GM18873 (cell line): ENCODE measurements around the gene FAM186B.
"Not testable (repeated sequence)": the region's sequence is repeated elsewhere in the genome, so short reads cannot be mapped to it uniquely, and the experiment has no call there.

ENCODE experiments used
- ATAC-seq: cut with Tn5 transposase; IDR thresholded peaks from one replicate; pipeline ENCODE4 v1.9.1; 2021; ENCODE audit warnings: mild to moderate bottlenecking, moderate library complexity, moderate number of reproducible peaks; ENCODE audit not compliant: unreplicated experiment, low FRiP score

Gene FAM186B, protein sequence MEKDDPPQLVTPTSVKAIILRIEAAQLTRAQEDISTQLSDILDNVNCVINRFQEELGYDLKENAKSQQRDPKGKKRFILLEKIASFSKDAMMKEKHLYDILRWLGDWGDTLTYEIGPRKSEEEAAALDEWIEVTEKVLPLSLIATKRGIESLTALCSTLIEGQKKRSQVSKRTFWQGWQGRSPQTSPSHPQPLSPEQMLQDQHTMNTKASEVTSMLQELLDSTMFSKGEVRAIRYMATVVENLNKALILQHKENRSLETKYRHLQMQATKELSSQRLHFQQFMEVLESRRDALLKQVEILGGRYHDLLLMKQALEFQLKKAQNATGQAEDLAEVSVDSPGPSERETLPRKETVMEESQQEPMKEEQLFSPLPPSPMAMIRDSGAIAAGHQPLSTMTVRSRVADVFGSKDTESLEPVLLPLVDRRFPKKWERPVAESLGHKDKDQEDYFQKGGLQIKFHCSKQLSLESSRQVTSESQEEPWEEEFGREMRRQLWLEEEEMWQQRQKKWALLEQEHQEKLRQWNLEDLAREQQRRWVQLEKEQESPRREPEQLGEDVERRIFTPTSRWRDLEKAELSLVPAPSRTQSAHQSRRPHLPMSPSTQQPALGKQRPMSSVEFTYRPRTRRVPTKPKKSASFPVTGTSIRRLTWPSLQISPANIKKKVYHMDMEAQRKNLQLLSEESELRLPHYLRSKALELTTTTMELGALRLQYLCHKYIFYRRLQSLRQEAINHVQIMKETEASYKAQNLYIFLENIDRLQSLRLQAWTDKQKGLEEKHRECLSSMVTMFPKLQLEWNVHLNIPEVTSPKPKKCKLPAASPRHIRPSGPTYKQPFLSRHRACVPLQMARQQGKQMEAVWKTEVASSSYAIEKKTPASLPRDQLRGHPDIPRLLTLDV

DNA sequence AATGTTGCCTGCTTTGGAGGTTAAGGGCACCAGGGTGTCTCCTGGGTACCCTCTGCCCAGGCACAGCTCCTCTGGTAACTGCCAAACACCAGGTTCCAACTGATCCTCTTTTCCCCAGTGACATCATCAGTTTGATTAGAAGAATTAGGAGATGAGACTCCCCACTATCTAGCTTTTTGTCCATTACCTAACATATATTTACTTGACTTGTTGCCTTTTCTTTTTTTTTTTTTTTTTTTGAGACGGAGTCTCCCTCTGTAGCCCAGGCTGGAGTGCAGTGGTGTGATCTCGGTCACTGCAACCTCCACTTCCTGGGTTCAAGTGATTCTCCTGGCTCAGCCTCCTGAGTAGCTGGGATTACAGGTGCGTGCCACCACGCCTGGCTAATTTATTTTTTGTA lies at the start of gene FAM186B:
FAM186B (minus strand) TSS at position 101 of the 400 bp plus-strand sequence. CDS start 162 bp downstream, outside the sequence.
- ATAC-seq, result not testable (repeated sequence)

DNA sequence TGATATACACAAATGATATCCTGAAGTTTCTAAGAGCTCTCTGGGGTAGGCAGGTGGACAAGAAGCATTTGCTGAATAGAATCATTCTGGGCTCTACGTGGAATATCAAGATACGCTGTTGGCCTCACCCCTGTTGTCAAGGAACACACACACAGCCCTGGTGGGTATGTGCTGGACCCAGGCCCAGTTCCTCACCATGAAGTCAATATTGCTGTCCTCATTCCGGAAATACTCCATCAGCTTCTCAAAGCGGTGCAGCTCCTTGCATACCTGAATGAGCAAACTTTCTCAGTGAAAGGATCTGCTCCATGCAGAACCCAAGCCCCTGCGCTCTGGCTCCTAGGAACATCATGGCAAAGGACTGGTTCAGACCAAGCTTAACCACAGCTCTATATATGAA lies 49.3 kb upstream of the FAM186B start:
- ATAC-seq, result no peak

DNA sequence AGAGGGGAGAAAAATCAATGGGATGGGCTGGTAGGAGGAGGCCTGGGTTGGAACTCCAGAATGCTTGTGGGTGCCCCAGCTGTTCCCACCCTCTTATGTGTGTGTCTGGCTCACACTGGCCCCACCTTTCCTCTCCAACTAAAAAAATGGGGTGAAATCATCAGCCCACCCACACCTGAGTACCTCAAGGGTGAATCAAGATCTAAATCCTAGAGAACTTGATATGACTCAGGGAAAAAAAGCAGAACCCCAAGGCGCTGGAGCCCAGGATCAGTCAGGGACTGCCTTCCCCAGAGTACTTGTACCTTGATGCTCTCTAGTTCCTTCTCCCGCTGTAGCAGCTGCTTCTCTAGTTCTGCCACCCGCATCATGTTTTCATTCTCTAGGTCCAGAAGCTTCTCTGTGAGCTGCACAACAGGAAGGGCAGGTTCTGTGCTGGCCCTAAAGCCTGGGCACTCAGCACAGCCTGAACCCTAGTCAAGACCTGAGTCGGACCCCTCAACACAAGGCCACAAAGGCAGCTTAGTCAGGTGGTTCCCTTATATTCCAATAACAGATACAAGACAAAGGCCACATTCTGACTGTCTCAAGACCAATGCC lies 47.6 kb upstream of the FAM186B start:
- no peak for ATAC-seq

DNA sequence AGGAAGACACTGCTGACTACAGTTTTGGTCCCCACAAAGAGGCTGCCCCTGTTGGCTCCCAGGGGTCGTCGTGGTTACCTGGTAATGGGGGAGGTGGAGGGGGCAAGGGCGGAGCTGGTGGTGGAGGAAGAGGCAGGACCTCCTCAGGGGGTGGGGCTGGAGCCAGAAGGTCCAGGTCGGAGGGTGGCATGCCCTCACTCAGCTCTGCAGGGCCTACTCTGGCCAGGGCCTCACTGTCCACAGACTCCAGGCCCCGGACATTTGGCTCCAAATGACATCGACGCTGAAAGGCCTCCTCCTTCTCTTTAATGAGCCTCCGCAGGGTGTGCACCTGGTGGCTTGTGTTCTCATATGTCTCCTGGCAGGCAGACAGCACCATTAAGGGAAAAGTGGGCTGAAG lies 46.4 kb upstream of the FAM186B start:
- ATAC-seq, result no peak

DNA sequence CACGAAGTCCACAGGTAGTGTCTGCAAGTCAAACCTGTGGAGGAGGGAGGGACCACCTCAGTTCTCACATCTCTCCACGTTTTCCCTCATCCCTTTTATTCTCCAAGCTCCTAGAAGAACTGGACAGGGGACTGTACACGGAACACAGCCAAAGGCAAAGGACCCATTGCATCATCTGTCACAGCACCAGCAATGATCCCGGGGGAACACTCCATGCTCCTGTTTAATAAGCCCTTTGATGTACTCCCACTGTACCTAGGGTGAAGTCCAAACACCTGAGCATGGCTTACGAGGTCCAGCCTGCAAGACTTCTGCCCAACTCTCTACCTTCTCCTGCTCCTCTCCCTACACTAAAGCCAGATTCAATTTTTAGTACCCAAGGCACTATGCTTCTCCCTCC lies 44.5 kb upstream of the FAM186B start:
- no peak for ATAC-seq

DNA sequence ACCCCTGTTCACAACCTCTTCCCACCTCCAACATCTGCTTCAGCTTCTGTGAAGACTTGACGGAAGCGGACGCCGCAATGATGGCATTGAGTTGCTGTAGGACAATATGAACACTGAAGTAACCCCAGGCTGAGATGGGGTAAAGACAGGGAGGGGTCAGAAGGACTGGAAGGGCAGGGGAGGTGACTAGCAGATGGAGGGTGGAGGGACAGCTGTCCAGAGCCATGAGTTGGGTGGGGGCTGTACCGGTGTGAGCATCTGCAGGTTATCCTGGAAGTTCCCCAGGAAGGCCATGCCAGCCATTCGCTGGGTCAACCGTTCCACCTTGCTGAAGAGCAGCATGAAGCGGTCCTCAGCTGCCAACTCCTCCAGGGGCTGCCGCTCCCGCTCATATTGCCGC lies 44.0 kb upstream of the FAM186B start:
- no peak for ATAC-seq

DNA sequence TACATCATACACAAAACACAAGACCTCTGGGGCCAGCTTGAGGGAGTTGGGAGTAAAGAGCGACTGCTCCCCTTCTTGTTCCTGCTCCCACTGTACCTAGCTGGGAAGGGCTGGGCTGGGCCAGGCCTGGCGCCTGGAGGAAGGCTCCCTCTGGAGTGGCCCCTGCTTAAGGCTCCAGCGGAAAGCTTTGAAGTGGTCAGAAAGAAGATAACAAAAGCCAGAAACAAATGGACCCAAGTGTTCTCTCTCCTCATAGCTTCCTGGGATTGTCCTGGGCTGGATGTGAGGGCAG lies 43.2 kb upstream of the FAM186B start:
- ATAC-seq, result no peak

DNA sequence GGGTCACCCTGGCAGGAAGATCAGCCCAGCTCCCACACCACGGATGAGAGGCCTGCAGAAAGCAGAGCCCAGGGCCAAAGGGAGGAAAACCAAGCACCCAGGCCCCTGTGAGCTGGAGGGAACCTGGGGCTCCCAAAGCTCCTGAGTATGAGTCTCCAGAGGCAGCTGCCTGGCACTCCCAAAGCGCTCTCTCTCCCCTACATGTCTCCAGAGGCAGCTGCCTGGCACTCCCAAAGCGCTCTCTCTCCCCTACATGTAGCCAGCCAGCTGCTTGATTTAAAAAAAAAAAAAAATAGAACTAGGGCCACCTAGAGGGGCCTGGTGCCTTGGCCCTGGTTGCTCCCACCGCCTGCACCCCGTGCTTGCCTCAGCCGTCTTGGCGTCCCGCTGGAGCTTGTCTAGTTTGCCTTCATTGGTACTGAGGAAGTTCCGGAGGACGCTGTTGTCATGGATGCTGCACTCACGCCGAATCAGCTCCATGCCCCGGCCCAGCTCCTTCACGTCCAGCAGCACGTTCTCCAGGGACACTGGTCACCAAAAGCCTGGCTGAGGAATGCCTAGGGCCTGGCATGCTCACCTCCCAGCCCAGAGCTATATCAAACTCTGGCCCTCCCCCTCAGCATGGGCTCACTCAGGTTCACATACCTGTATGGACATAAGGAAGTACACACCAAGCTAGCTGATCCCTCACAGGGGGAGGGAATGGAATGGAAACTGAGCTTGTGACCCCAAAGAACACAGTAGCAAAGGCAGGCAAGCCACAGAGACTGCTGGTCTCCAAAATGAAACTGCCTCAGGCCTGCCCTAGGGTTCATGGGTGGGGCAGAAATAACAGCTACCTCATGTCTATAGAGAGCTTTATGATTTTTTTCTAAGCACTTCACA lies 42.6 kb upstream of the FAM186B start:
- ATAC-seq, result no peak

DNA sequence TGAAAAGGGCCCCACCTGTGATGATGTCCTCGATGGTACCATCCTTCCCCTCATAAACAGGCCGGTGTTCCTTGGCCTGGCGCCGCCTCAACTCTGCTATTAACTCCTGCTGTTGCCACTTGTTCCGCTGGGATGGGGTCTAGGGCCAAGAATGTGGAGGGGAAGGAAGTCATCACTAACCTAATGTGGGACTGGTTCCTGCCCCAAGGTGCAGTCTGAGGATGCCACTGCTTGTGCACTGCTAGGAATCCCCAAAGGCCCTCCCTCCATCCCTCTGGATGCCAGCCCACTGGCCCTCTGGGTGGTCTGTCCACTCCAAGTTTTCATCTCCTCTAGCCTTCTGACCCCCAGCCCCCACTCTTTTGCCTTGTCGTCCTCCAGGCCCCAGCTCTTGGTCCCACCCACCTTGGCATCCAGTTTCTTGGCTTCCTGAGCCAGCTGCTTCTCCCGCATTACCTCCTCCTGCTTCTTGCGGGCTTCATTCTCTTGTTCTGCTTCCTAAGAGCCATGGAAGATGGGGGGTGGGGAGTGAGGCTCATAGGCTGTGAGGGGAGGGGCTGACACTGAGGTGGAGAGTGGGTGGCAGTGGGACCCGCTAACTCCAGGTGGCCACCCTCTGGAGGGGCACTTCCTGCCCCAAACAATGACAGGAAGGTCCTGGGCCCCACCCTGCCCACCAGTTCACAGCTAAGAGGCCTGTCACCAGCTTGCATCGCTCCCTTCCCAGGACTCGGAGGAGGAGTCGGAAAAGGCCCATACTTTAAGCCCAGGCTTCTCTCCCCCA lies 41.6 kb upstream of the FAM186B start:
- ATAC-seq, result no peak

DNA sequence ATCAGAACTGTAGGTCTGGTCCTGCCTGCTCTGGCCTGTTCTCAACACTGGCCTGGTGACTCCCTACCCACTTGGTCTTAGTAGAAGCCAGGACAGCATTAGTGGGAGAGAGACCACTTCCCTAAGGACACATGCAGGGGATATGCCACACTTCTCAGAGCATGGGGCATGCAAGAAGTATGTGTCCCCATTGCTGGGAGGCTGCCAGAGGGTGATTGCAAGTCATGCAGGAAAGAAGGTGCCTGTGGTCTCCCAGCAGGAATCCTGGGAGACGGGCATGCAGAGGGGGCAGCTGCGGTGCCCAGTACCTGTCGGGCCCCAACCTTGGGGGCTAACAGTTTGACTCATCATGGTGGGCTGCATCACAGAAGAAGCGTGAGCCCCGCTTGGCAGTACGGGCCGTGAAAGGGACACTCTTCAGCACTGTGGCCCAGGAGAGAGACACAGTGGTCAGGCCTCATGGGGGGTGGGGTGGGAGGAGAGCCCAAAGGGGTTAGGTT lies 40.9 kb upstream of the FAM186B start:
- no peak for ATAC-seq

DNA sequence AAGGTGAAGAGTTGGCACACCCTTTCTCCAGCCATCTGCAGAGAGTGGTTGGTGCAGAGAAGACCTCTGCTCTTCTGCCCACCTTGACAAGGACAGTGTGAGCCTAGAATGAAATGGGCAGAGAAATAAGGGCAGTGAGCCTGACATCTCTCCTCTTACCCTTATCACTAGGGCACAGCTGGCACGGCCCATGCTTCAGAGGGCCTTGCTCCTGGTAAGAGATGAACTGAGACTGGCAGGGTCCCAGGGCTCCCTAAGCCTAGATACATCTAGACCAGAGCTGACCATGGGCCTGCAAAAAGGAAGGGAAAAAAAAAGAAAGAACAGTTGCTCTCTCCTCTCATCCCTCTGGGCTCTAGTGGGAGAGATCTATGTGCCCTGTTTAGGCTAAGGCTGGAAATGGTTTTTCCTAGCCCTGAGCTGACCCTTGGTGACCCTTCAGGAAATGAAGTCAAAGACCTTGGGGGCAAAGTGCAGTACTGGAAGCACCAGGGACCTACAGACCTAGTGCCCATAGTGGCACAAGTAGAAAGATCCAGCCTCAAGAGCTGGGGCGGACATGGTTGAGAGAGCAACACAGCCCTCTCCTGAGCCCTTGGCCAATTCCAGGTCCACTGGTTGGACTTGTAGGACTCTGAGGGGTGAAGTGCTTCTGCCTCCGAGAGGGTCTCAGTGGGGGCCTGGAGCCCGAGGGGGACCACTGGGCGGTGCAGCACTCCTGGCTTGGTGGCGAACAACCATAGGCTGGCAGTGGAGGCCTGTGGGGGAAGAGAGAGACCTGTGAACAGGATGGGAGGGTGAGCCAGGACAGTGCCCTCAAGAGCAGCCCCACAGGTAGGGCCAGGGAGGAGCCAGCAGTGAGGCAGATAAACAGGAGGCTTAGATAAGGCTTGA lies 40.0 kb upstream of the FAM186B start:
- no peak for ATAC-seq

DNA sequence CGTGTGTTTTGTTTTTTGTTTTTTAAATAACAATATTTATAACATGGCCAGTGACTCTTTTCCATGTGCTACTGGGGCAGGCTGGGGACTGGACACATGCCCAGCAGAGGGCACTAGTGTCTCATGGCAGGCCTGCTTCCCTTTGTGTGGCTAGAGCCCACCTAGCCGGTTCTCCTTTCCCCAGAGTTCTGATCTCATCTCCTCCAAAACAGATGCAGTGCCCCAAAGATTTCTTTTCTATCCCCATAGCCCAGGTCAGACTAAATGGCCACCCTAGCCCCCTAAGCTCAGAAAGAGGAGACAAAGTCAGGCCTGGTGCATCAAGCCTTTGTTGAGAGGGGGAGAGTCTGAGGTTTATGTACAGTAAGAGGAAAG lies 39.2 kb upstream of the FAM186B start:
- ATAC-seq, result no peak

DNA sequence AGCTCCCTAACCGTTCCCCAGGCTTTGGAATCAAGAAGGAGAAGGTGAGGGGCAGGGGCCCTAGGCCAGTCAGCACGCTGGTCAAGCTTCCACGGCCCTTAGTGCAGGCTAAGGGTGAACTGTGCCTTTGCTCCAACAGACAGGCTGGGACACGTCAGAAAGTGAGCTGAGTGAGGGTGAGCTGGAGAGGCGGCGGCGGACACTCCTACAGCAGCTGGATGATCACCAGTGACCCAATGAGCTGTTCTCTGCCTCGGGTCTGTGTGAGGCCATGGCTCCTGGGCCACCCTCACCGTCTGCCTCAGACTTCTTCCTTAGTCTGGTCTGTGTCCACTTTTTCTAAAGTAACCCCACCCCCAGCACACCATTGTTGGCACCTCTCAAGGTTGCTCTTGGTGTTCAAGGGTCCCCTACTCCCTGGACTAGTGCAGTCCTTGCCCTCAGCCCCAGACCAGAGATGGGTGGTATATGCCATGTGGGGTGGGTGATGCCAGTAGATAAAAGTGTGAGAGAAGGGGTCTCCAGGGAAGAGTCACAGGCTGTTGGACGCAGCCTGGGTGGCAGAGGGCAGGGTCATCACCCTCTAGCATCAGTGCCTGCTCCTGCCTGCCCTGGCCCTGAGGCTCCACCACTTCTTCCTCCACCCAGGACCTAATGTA lies 38.7 kb upstream of the FAM186B start:
- ATAC-seq, result no peak

DNA sequence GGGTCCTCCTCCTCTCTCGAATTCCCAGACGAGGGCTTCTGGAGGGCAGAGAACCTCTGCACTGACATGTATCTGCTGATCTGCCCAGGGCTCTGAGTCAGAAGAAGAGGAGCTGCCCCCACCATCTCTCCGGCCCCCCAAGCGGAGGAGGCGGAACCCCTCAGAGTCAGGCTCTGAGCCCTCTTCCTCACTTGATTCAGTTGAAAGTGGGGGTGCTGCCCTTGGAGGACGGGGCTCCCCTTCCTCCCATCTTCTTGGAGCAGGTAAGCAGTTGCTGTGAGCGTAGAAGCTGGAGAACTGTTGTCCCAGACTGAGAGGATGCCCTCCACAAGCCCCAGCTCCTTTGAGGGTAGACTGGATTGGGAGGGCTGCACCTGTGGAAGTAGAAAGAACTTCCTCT lies 37.7 kb upstream of the FAM186B start:
- ATAC-seq, result no peak

DNA sequence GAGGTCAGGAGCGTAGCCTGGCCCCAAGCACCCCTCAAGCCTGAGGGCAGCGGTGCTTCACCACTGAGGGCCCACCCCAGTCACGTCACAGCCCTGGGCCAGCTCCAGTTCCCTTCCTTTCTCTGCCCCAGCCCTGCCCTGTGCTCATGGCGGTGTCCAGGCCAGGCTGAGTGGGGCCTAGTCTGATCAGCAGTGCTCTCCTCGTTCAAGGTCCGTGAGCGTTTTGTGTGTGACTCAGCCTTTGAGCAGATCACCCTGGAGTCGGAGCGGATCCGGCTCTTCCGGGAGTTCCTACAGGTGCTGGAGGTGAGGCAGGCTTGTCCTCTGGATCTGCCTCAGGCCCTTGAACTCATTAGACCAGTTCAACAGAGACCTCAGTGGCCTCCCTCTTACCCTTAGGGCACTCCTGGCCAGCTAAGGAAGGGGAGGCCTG lies 36.9 kb upstream of the FAM186B start:
- ATAC-seq, result no peak

DNA sequence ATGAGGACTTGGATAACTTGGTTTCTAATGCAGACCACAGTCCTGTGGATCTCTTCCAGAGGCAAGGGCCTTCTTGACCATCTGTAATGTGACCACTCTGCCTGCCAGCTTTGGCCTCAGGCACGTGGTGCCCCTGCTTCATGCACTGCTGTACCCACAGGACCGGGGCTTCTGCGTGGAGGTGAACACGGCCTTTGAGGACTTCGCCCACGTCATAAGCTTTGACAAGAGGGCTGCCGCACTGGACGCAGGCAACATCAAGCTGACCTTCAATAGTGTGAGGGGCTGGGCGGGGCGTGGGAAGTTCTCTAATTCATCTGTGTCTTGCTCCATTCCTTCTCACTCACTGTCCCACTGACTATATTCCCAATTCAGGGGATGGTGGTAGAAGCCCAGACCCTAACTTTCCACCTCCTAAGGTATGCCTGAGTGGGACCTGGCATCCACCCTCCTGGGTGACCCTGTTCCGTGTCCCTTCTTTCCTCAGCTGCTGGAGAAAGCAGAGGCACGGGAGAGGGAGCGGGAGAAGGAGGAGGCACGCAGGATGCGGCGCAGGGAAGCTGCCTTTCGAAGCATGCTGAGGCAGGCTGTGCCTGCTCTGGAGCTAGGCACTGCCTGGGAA lies 36.4 kb upstream of the FAM186B start:
- ATAC-seq, result no peak

DNA sequence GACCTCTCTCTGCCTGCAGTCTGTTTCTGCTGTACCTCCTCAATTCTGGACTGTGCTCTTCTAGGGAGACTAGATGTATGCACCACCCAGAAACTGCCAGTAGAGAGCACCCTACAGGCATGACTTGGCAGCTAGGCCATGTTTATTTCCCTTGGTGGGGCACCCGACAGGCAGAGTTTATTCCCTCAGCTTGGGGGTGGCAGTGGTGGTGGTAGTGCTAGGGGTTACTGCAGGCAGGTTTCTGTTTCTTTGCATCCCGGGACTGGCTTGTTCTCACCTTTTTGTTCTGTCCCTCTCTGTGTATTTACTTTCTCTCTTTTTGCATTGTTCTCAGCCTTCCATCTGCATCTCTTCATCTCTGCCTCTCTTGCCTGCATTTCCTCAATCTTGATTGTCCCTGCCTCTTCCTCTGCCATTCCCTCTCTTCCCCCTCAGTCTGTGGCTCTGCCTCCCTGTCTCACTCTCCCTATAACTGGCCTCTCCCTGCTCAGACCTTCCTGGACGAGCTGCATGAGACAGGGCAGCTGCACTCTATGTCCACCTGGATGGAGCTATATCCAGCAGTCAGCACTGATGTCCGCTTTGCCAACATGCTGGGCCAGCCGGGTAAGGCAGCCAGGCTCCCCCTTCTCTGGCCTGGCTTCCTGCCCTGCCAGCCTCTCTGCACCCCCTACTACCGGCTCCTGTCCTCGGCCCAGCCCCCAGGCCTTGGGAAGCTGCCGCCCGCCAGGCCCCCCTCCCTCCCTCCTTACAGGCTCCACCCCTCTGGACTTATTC lies 31.7 kb upstream of the FAM186B start:
- no peak for ATAC-seq
